Breast epithelium (tissue), 4 donors: Measurements from ENCODE around the gene SDS. TPM values are rescaled to one million over a fixed set of nuclear protein-coding genes. Genes with fewer than 3 reads are reported as not detected.

Experiments used
- DNase-seq, 2 donors: peaks; one replicate each; pipeline ENCODE4 v3.0.0-alpha.2; 2019; ENCODE audit warnings: low spot score in 2 of 2
- H3K27ac ChIP-seq, 2 donors: fragments of 200-600 bp; sonication (generic) in 1 of 2; one replicate each; pipeline ENCODE4 v1.5.1; 2016 to 2019; ENCODE audit warnings: mild to moderate bottlenecking in 1 of 2
- H3K27me3 ChIP-seq, 2 donors: fragments of 200-600 bp; sonication (generic) in 1 of 2; one replicate each; pipeline versions ENCODE4 v1.5.1 to v1.6.0; 2017 to 2019; ENCODE audit warnings: control low read depth in 1 of 2, mild to moderate bottlenecking in 1 of 2
- H3K36me3 ChIP-seq: fragments of 200-600 bp; one replicate; pipeline ENCODE4 v1.5.1; 2019
- H3K4me1 ChIP-seq, 2 donors: fragments of 200-600 bp; sonication (generic); one replicate each; pipeline ENCODE4 v1.5.1; 2016 to 2019; ENCODE audit warnings: control low read depth in 1 of 2
- H3K4me3 ChIP-seq, 3 donors: fragments of 200-600 bp; sonication (generic); 1 replicate in 2 of 3; 2 replicates in 1 of 3; pipeline ENCODE4 v1.5.1; 2016 to 2019; ENCODE audit warnings: mild to moderate bottlenecking in 3 of 3, moderate library complexity in 2 of 3
- H3K9me3 ChIP-seq, 2 donors: fragments of 200-600 bp; sonication (generic) in 1 of 2; one replicate each; pipeline ENCODE4 v1.5.1; 2016 to 2019; ENCODE audit warnings: control low read depth in 1 of 2
- POLR2A ChIP-seq: fragments of 450-650 bp; IDR thresholded peaks from one replicate; pipeline ENCODE4 v1.6.1; 2016; ENCODE audit warnings: antibody characterized with exemption, mild to moderate bottlenecking, moderate library complexity
- POLR2AphosphoS5 ChIP-seq, 3 donors: sonication (generic); formaldehyde crosslinking; IDR thresholded peaks; one replicate each; pipeline ENCODE4 v1.6.1; 2017; ENCODE audit warnings: antibody characterized with exemption in 3 of 3
- intact Hi-C: fragments of 100-400 bp; cut with DNase I; formaldehyde crosslinking; loops from one replicate; pipeline ENCODE4 v1.15.1; 2023; ENCODE audit warnings: low total_unique reads
- total RNA-seq, 3 donors: library from RNA; depleted of rRNA; stranded (reverse); fragments of >200 nt; gene quantifications; one replicate each; pipeline ENCODE4 v1.1.0, GENCODE V29; 2016
- TF ChIP-seq, protein P1 (sequence below), 3 donors: fragments of 450-650 bp; IDR thresholded peaks; one replicate each; pipeline ENCODE4 v1.5.1; 2016 to 2017; ENCODE audit warnings: antibody characterized with exemption in 3 of 3, mild to moderate bottlenecking in 3 of 3, moderate library complexity in 3 of 3

SDS gene
- total RNA-seq, 3 donors from 2014 or later: 0.66 to 12.0 (median 0.80) TPM

DNA sequence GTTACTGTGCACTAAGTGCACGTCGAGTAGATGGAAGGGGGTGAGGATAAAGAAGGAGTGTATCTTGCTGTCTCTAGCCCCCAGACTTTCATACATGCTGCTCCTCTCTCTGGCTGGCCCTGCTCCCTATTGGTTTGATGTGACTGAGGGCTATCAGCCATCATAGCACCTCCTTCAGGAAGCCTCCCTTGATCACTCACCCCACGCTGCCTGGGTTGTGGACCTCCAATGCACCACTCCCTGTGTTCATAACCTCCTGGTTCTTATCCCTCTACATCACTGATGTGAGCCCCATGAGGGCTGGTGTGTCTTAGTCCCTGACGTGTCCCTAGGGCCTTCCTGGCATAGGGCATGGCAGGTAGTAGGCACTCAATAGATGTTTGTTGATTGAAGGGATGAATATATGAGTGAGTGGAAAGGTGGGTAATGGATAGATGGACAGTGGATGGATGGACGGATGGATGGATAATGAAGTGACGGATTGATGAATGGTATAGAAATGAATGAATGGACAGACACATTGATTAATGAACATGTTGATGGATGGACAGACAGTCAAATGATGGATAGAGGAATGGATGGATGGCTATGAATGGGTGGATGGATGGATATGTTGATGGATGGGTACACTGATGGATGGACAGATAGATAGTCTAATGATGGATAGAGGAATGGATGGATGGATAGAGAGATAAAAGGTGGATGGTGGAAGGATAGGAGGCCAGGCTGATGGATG, 33.5 kb upstream of the SDS start:
- Histone ChIP-seq H3K9me3 (no peaks in the 10 kb centered on the region), H3K36me3 (no peaks in the 10 kb centered on the region), H3K27ac (no peak overlapping the region), H3K4me3 (no peak overlapping the region), H3K27me3 (no peaks in the 10 kb centered on the region), H3K4me1 (no peaks in the 10 kb centered on the region)
- no peak for DNase-seq
- TF ChIP-seq, protein P1, sequence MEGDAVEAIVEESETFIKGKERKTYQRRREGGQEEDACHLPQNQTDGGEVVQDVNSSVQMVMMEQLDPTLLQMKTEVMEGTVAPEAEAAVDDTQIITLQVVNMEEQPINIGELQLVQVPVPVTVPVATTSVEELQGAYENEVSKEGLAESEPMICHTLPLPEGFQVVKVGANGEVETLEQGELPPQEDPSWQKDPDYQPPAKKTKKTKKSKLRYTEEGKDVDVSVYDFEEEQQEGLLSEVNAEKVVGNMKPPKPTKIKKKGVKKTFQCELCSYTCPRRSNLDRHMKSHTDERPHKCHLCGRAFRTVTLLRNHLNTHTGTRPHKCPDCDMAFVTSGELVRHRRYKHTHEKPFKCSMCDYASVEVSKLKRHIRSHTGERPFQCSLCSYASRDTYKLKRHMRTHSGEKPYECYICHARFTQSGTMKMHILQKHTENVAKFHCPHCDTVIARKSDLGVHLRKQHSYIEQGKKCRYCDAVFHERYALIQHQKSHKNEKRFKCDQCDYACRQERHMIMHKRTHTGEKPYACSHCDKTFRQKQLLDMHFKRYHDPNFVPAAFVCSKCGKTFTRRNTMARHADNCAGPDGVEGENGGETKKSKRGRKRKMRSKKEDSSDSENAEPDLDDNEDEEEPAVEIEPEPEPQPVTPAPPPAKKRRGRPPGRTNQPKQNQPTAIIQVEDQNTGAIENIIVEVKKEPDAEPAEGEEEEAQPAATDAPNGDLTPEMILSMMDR (IDR thresholded peaks at IDR 0.05): no peak
- TF ChIP-seq POLR2AphosphoS5 (IDR thresholded peaks at IDR 0.05) (no peak), POLR2A (no peak)
- intact Hi-C loops: no loop called here

DNA sequence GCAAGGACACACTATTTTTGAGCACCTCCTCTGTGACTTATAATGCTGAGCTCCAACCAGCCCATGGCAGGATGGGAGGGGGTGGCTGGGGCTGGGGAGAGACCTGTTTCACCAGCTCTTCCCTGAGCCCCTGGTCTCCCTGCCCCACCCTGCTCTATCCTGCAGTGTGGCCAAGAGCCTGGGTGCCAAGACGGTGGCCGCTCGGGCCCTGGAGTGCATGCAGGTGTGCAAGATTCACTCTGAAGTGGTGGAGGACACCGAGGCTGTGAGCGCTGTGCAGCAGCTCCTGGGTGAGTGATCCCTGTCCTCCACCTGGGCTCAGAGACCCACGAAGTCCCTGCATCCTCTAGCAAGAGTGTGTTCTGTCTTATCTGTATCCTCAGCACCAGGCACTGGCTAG, 32.9 kb upstream of the SDS start:
- DNase-seq: no peak
- Histone ChIP-seq H3K27me3 (no peaks in the 10 kb centered on the region), H3K36me3 (no peaks in the 10 kb centered on the region), H3K4me3 (no peak overlapping the region), H3K27ac (no peak overlapping the region), H3K4me1 (no peaks in the 10 kb centered on the region), H3K9me3 (no peaks in the 10 kb centered on the region)
- intact Hi-C loops: no loop called here
- TF ChIP-seq POLR2AphosphoS5 (IDR thresholded peaks at IDR 0.05) (no peak), POLR2A (no peak)
- TF ChIP-seq, protein P1 (IDR thresholded peaks at IDR 0.05): no peak

DNA sequence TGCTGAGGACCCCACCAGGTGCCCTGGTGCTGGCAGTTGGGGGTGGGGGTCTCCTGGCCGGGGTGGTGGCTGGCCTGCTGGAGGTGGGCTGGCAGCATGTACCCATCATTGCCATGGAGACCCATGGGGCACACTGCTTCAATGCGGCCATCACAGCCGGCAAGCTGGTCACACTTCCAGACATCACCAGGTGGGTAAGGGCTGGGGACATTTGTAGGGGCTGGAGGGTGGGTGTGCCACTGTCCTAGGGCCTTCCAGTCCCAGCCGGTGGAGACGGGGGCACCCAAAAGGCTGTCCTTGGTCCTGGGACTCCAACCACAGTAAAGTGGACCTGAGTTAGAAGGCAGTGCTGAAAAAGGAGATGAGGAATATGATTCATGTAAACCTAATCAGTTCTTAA, 31.7 kb upstream of the SDS start:
- TF ChIP-seq POLR2A: no peak
- Histone ChIP-seq H3K27me3 (no peaks in the 10 kb centered on the region), H3K4me1 (no peaks in the 10 kb centered on the region), H3K4me3 (no peak overlapping the region), H3K27ac (no peak overlapping the region), H3K36me3 (no peaks in the 10 kb centered on the region), H3K9me3 (no peaks in the 10 kb centered on the region)
- intact Hi-C loops: no loop called here
- DNase-seq: no peak

DNA sequence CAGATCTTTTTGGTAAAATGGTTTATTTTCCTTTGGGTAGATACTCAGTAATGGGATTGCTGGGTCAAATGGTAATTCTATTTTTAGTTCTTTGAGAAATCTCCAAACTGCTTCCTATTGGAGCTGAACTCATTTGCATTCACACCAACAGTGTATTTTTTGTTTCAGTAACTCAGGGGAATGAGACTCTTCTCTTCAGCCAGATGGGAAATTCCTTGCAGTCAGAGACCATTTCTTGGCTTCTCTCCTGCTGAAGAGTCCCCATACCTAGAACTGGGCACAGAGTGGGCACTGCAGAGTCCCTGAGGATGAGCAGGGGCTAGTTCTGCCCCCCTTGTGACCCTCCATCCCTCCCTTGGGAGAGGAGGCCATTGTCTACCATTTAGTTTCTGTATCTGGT, 29.3 kb upstream of the SDS start:
- no peak overlapping the region for H3K4me3 ChIP-seq
- DNase-seq: no peak
- H3K27me3 ChIP-seq: no peaks in the 10 kb centered on the region
- TF ChIP-seq POLR2A (no peak), POLR2AphosphoS5 (IDR thresholded peaks at IDR 0.05) (no peak)
- TF ChIP-seq, protein P1 (IDR thresholded peaks at IDR 0.05): no peak
- no peak overlapping the region for H3K27ac ChIP-seq
- intact Hi-C loops: no loop called here
- no peaks in the 10 kb centered on the region for H3K4me1 ChIP-seq
- no peaks in the 10 kb centered on the region for H3K9me3 ChIP-seq
- no peaks in the 10 kb centered on the region for H3K36me3 ChIP-seq

DNA sequence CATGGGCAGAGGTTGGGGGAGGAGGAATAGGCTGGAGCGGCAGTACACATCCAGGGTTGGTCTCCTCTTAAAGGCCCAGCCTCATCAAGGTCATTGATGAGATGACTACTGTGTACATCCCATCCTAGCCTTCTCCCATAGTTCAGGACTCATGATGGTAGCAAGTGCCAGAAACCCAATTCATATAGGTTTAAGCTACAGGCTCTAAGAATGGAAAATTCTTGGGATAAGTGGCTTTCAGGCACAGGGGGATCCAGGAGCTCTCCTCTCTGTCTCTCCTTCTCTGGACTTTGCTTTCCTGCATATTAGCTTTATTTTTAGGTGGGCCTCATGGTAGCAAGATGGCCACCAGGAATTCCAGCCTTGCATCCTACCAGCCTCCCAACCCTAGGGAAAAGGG, 24.8 kb upstream of the SDS start:
- no peak overlapping the region for H3K4me3 ChIP-seq
- no peak for DNase-seq
- H3K36me3 ChIP-seq: no peaks in the 10 kb centered on the region
- no peaks in the 10 kb centered on the region for H3K4me1 ChIP-seq
- intact Hi-C loops: no loop called here
- TF ChIP-seq, protein P1 (IDR thresholded peaks at IDR 0.05): no peak
- TF ChIP-seq POLR2A: no peak
- no peaks in the 10 kb centered on the region for H3K9me3 ChIP-seq
- no peak overlapping the region for H3K27ac ChIP-seq
- no peaks in the 10 kb centered on the region for H3K27me3 ChIP-seq

DNA sequence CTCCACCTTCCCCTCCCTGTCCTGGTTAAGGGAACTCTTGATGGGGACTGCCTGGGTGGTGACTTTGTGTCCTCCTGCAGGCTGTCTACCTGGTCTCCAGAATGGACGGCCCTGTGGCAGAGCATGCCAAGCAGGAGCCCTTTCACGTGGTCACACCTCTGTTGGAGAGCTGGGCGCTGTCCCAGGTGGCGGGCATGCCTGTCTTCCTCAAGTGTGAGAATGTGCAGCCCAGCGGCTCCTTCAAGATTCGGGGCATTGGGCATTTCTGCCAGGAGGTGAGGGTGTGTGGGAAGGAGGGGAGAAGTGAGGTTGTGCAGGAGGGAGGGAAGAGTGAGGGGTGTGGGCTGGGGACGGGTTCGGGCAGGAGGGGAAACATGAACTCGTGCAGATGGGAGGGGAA, 24.2 kb upstream of the SDS start:
- Histone ChIP-seq H3K36me3 (no peaks in the 10 kb centered on the region), H3K4me3 (no peak overlapping the region), H3K9me3 (no peaks in the 10 kb centered on the region), H3K27ac (no peak overlapping the region), H3K4me1 (no peaks in the 10 kb centered on the region), H3K27me3 (no peaks in the 10 kb centered on the region)
- intact Hi-C loops: no loop called here
- TF ChIP-seq POLR2AphosphoS5 (IDR thresholded peaks at IDR 0.05): no peak
- no peak for TF ChIP-seq POLR2A
- TF ChIP-seq, protein P1 (IDR thresholded peaks at IDR 0.05): no peak
- no peak for DNase-seq
